Kidney (tissue), 14 donors: Measurements from ENCODE around the gene CTRL. TPM values are rescaled to one million over a fixed set of nuclear protein-coding genes. Genes with fewer than 3 reads are reported as not detected.
A peak's percentile ranks its signal among the peaks of the same experiment; 100 is the strongest.

Experiments used
- DNase-seq, 5 donors: peaks; one replicate each; pipeline ENCODE4 v3.0.0-alpha.2; 2013 to 2020
- FAIRE-seq: peaks from 2 replicates; lab custom pipeline; 2012; peaks lifted over from hg19 to GRCh38; lab: Jason Lieb, UNC
- H3K27ac ChIP-seq, 2 donors: one replicate each; pipeline ENCODE4 v1.7.0; 2013; ENCODE audit warnings: low read depth in 2 of 2, low read length in 2 of 2, inconsistent platforms in 1 of 2
- H3K27me3 ChIP-seq: one replicate; pipeline ENCODE4 v1.7.1; 2013; ENCODE audit warnings: low read length, inconsistent platforms; ENCODE audit not compliant: control insufficient read depth, insufficient read depth
- H3K36me3 ChIP-seq, 3 donors: one replicate each; pipeline versions ENCODE4 v1.7.0 to v1.7.1; 2013; ENCODE audit warnings: low read length in 3 of 3, control low read depth in 1 of 3, inconsistent platforms in 1 of 3; ENCODE audit not compliant: insufficient read depth in 3 of 3, control insufficient read depth in 2 of 3
- H3K4me1 ChIP-seq, 3 donors: one replicate each; pipeline versions ENCODE4 v1.7.0 to v1.7.1; 2013; ENCODE audit warnings: low read length in 3 of 3, inconsistent platforms in 1 of 3, low read depth in 1 of 3; ENCODE audit not compliant: control insufficient read depth in 2 of 3, insufficient read depth in 2 of 3
- H3K4me3 ChIP-seq, 3 donors: one replicate each; pipeline versions ENCODE4 v1.7.0 to v1.8.1; 2013; ENCODE audit warnings: low read length in 3 of 3, control low read depth in 1 of 3, inconsistent platforms in 1 of 3
- H3K9ac ChIP-seq, 3 donors: one replicate each; pipeline versions ENCODE4 v1.7.0 to v1.7.1; 2013; ENCODE audit warnings: low read length in 3 of 3, control low read depth in 1 of 3, inconsistent platforms in 1 of 3
- H3K9me3 ChIP-seq, 3 donors: one replicate each; pipeline versions ENCODE4 v1.7.0 to v1.7.1; 2013; ENCODE audit warnings: low read length in 3 of 3, control low read depth in 1 of 3, inconsistent platforms in 1 of 3; ENCODE audit not compliant: control insufficient read depth in 2 of 3, insufficient read depth in 1 of 3
- CTCF ChIP-seq: IDR thresholded peaks from 3 replicates; pipeline ENCODE4 v1.5.1; 2012; ENCODE audit warnings: mild to moderate bottlenecking, moderate library complexity, borderline replicate concordance; ENCODE audit not compliant: insufficient read depth; ENCODE audit errors: extremely low read depth
- intact Hi-C: fragments of 100-400 bp; cut with DNase I; formaldehyde crosslinking; loops from one replicate; pipeline ENCODE4 v1.11.1; 2022
- polyA plus RNA-seq: library from polyadenylated mRNA; stranded (reverse); fragments of 350-450 nt; fragmentation: Illumina TruSeq; extraction: RNeasy Lipid Tissue Mini Kit (QIAGEN cat#74804); gene quantifications from one replicate; pipeline ENCODE4 v1.2.3, GENCODE V29; 2014; ENCODE audit warnings: low read depth, low replicate concordance; ENCODE audit not compliant: insufficient read depth
- total RNA-seq: library from RNA; stranded (reverse); fragmentation: NEBNext Ultra II Directional; extraction: Animal tissue kit (Norgen Biotek cat#: 25700); gene quantifications from one replicate; pipeline ENCODE4 v1.2.1, GENCODE V29; 2021
- donor health status: control.
- donor health status: control.
- donor health status: control.
- donor health status: control.
- donor health status: control.
- donor health status: DM: yes; HTN: yes; CAD: no.
- donor health status: Normal renal cell carcinoma (clear cell type).

Gene CTRL
- total and polyA plus RNA-seq, 2 donors from 2014 or later: 0.69 TPM; not detected in 1

GRCh38 chr16:67888331-67888730 is 43.3 kb downstream of the CTRL start:
- H3K27ac ChIP-seq: no peak overlapping the region
- H3K4me1 ChIP-seq: no peaks in the 10 kb centered on the region
- no peak overlapping the region for H3K9ac ChIP-seq
- H3K36me3 ChIP-seq: peaks cover 0 to 6% (median 0%) of the 10 kb centered on the region in 3 donors
- no peaks in the 10 kb centered on the region for H3K27me3 ChIP-seq
- no peaks in the 10 kb centered on the region for H3K9me3 ChIP-seq
- no peak for FAIRE-seq
- TF ChIP-seq CTCF: no peak
- DNase-seq: no peak
- intact Hi-C loops: no loop called here
- H3K4me3 ChIP-seq: no peak overlapping the region

GRCh38 chr16:67886387-67886786 is 45.3 kb downstream of the CTRL start:
- Histone ChIP-seq H3K4me1 (no peaks in the 10 kb centered on the region), H3K9ac (no peak overlapping the region), H3K36me3 (peaks cover 0 to 24% (median 13%) of the 10 kb centered on the region in 3 donors), H3K27me3 (no peaks in the 10 kb centered on the region), H3K9me3 (no peaks in the 10 kb centered on the region), H3K4me3 (no peak overlapping the region), H3K27ac (no peak overlapping the region)
- no peak for TF ChIP-seq CTCF
- FAIRE-seq (no peak), DNase-seq (no peak)
- intact Hi-C loops: no loop called here

- Histone ChIP-seq H3K36me3 (peaks cover 0 to 29% (median 17%) of the 10 kb centered on the region in 3 donors), H3K9me3 (no peaks in the 10 kb centered on the region), H3K27me3 (no peaks in the 10 kb centered on the region), H3K9ac (no peak overlapping the region), H3K4me1 (no peaks in the 10 kb centered on the region), H3K4me3 (no peak overlapping the region), H3K27ac (no peak overlapping the region)
- DNase-seq (peak in 1 of 5 donors; percentile 65), FAIRE-seq (no peak)
- intact Hi-C loops: no loop called here
- TF ChIP-seq CTCF: no peak
Measured at GRCh38 chr16:67885976-67886375, 45.7 kb downstream of the CTRL start.

- no peak for DNase-seq
- H3K27ac ChIP-seq: no peak overlapping the region
Measured at GRCh38 chr16:67885545-67885944, 46.1 kb downstream of the CTRL start.

More at GRCh38 chr16:67885545-67885944, 46.1 kb downstream of the CTRL start:
- Histone ChIP-seq H3K36me3 (peaks cover 0 to 33% (median 21%) of the 10 kb centered on the region in 3 donors), H3K9me3 (no peaks in the 10 kb centered on the region), H3K4me1 (no peaks in the 10 kb centered on the region), H3K27me3 (no peaks in the 10 kb centered on the region), H3K9ac (no peak overlapping the region), H3K4me3 (no peak overlapping the region)
- TF ChIP-seq CTCF: no peak
- no peak for FAIRE-seq
- intact Hi-C loops: no loop called here
